ENCODE results near the gene ATXN7L3.

- TF ChIP-seq CTCF (IDR thresholded peaks at IDR 0.05) (no peak), POLR2A (IDR thresholded peaks at IDR 0.05) (no peak), POLR2AphosphoS5 (IDR thresholded peaks at IDR 0.05) (no peak)
Measured at GRCh38 chr17:44144966-44145739, 54.5 kb downstream of the ATXN7L3 start.
